ENCODE results near the gene MIGA1.

GRCh38 chr1:77845951-77846350, 66.5 kb downstream of the MIGA1 start:
- TF ChIP-seq POLR2AphosphoS5 (IDR thresholded peaks at IDR 0.05; ENCODE audit: insufficient read depth in 1 of 2, low read depth in 1 of 2) (no peak), CTCF (IDR thresholded peaks at IDR 0.05) (no peak)

All from vagina (tissue), 2 donors.